K562 (cell line): ENCODE results near the gene MNDA. TPM values are rescaled to one million over a fixed set of nuclear protein-coding genes. Genes with fewer than 3 reads are reported as not detected.

Experiments used
- BMI1 ChIP-seq: fragments of 150-350 bp; IDR thresholded peaks from 2 replicates; pipeline ENCODE4 v1.6.1; 2014; ENCODE audit warnings: low read length
- CHD2 ChIP-seq: IDR thresholded peaks from 2 replicates; pipeline ENCODE4 v1.6.1; 2011; ENCODE audit warnings: low read depth, low read length
- HDAC2 ChIP-seq: fragments of 450-650 bp; IDR thresholded peaks from 2 replicates; pipeline ENCODE4 v1.6.1; 2016; ENCODE audit warnings: mild to moderate bottlenecking
- KDM2B ChIP-seq: fragments of 250-450 bp; sonication (Bioruptor Pico); IDR thresholded peaks from 2 replicates; pipeline ENCODE4 v1.8.0; 2021; ENCODE audit warnings: mild to moderate bottlenecking, moderate library complexity
- MITF ChIP-seq: IDR thresholded peaks from 2 replicates; pipeline ENCODE4 v1.6.1; 2014; ENCODE audit warnings: antibody characterized with exemption
- NR2C1 ChIP-seq, 2 experiments: fragments of 450-650 bp; IDR thresholded peaks; 2 replicates each; pipeline ENCODE4 v1.6.1; 2017; ENCODE audit warnings: mild to moderate bottlenecking in 2 of 2, antibody characterized with exemption in 1 of 2, inconsistent platforms in 1 of 2, missing compliant biosample characterization in 1 of 2, missing genetic modification characterization in 1 of 2
- PPARD ChIP-seq: fragments of 250-450 bp; sonication (Bioruptor Pico); IDR thresholded peaks from 2 replicates; pipeline ENCODE4 v1.8.0; 2022; ENCODE audit warnings: inconsistent platforms, mild to moderate bottlenecking, moderate library complexity
- PTRF ChIP-seq: fragments of 450-650 bp; IDR thresholded peaks from 2 replicates; pipeline ENCODE4 v1.6.1; 2016; ENCODE audit warnings: mild to moderate bottlenecking, missing genetic modification characterization, missing compliant biosample characterization
- SRSF1 ChIP-seq: fragments of 200-400 bp; formaldehyde crosslinking; IDR thresholded peaks from 2 replicates; pipeline ENCODE4 v1.6.1; 2017; ENCODE audit warnings: mild to moderate bottlenecking, low read depth, low read length, moderate library complexity
- SRSF3 ChIP-seq: fragments of 200-400 bp; formaldehyde crosslinking; IDR thresholded peaks from 2 replicates; pipeline ENCODE4 v1.6.1; 2016; ENCODE audit warnings: mild to moderate bottlenecking, low read length, moderate library complexity; ENCODE audit not compliant: insufficient read depth
- ZNF134 ChIP-seq: fragments of 250-450 bp; sonication (Bioruptor Pico); conservative IDR thresholded peaks from 2 replicates; pipeline ENCODE4 v1.4.0; 2020
- ZNF395 ChIP-seq: fragments of 200-800 bp; sonication (Bioruptor generic); IDR thresholded peaks from 2 replicates; pipeline ENCODE4 v1.6.1; 2017; ENCODE audit warnings: missing genetic modification characterization, missing compliant biosample characterization
- ZSCAN32 ChIP-seq: fragments of 450-650 bp; formaldehyde crosslinking; IDR thresholded peaks from 2 replicates; pipeline ENCODE4 v1.4.0; 2020; ENCODE audit warnings: mild to moderate bottlenecking, moderate library complexity
- polyA plus RNA-seq, 8 experiments: library from polyadenylated mRNA; depleted of rRNA in 4 of 8; stranded (reverse) in 5 of 8; unstranded in 3 of 8; fragments of >200 nt; fragmentation: Nextera tagmentation in 2 of 8; fragmentation: Illumina TruSeq in 1 of 8; extraction: Ambion mirVana in 2 of 8; extraction: Trizol in 1 of 8; gene quantifications; 2 replicates each; pipeline versions ENCODE4 v1.2.1 to v1.2.3, GENCODE V29; 2011 to 2014; ENCODE audit warnings: inconsistent platforms in 1 of 8, missing spikeins in 1 of 8
- total RNA-seq, 7 experiments: library from RNA; depleted of rRNA in 6 of 7; stranded (reverse); fragments of >200 nt in 6 of 7; fragmentation: Illumina TruSeq in 2 of 7; extraction: Trizol in 2 of 7; gene quantifications; 2 replicates each; pipeline versions ENCODE4 v1.2.1 to v1.2.3, GENCODE V29; 2011 to 2021; ENCODE audit warnings: low replicate concordance in 1 of 7
- TF ChIP-seq, protein P1 (sequence below), 2 experiments: fragments of 450-650 bp; IDR thresholded peaks; 2 replicates each; pipeline ENCODE4 v1.6.1; 2018; ENCODE audit warnings: mild to moderate bottlenecking in 2 of 2, low read depth in 1 of 2; ENCODE audit not compliant: partially characterized antibody in 2 of 2
- TF ChIP-seq, protein P2 (sequence below), 2 experiments: fragments of 450-650 bp; IDR thresholded peaks; 2 replicates each; pipeline ENCODE4 v1.6.1; 2016
- TF ChIP-seq, protein P3 (sequence below): fragments of 250-450 bp; sonication (Bioruptor Pico); IDR thresholded peaks from 2 replicates; pipeline ENCODE4 v1.4.0; 2020; ENCODE audit warnings: mild to moderate bottlenecking, moderate library complexity

The MNDA gene
- total and polyA plus RNA-seq, 9 of the 15 experiments (the other 6 are each of a cell fraction or from before 2014, with no cell fraction given): 0.08 to 0.14 (median 0.09) TPM; not detected in 6

- TF ChIP-seq, protein P1, sequence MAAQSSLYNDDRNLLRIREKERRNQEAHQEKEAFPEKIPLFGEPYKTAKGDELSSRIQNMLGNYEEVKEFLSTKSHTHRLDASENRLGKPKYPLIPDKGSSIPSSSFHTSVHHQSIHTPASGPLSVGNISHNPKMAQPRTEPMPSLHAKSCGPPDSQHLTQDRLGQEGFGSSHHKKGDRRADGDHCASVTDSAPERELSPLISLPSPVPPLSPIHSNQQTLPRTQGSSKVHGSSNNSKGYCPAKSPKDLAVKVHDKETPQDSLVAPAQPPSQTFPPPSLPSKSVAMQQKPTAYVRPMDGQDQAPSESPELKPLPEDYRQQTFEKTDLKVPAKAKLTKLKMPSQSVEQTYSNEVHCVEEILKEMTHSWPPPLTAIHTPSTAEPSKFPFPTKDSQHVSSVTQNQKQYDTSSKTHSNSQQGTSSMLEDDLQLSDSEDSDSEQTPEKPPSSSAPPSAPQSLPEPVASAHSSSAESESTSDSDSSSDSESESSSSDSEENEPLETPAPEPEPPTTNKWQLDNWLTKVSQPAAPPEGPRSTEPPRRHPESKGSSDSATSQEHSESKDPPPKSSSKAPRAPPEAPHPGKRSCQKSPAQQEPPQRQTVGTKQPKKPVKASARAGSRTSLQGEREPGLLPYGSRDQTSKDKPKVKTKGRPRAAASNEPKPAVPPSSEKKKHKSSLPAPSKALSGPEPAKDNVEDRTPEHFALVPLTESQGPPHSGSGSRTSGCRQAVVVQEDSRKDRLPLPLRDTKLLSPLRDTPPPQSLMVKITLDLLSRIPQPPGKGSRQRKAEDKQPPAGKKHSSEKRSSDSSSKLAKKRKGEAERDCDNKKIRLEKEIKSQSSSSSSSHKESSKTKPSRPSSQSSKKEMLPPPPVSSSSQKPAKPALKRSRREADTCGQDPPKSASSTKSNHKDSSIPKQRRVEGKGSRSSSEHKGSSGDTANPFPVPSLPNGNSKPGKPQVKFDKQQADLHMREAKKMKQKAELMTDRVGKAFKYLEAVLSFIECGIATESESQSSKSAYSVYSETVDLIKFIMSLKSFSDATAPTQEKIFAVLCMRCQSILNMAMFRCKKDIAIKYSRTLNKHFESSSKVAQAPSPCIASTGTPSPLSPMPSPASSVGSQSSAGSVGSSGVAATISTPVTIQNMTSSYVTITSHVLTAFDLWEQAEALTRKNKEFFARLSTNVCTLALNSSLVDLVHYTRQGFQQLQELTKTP (IDR thresholded peaks at IDR 0.05; ENCODE audit: low read depth in 1 of 2, partially characterized antibody in 2 of 2): peak in 1 of 2 experiments; percentile 83
- no peak for TF ChIP-seq ZNF134
- TF ChIP-seq, protein P2, sequence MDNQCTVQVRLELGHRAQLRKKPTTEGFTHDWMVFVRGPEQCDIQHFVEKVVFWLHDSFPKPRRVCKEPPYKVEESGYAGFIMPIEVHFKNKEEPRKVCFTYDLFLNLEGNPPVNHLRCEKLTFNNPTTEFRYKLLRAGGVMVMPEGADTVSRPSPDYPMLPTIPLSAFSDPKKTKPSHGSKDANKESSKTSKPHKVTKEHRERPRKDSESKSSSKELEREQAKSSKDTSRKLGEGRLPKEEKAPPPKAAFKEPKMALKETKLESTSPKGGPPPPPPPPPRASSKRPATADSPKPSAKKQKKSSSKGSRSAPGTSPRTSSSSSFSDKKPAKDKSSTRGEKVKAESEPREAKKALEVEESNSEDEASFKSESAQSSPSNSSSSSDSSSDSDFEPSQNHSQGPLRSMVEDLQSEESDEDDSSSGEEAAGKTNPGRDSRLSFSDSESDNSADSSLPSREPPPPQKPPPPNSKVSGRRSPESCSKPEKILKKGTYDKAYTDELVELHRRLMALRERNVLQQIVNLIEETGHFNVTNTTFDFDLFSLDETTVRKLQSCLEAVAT (IDR thresholded peaks at IDR 0.05): peak in 1 of 2 experiments; percentile 89; a peak in 2 of 4 replicates
- no peak for TF ChIP-seq ZNF395
- no peak for TF ChIP-seq ZSCAN32 (CRISPR knock-in tag)
- TF ChIP-seq SRSF1: no peak
- TF ChIP-seq MITF: no peak
- no peak for TF ChIP-seq BMI1
- TF ChIP-seq PPARD: no peak
- no peak for TF ChIP-seq SRSF3
- no peak for TF ChIP-seq PTRF (tag)
- TF ChIP-seq, protein P3, sequence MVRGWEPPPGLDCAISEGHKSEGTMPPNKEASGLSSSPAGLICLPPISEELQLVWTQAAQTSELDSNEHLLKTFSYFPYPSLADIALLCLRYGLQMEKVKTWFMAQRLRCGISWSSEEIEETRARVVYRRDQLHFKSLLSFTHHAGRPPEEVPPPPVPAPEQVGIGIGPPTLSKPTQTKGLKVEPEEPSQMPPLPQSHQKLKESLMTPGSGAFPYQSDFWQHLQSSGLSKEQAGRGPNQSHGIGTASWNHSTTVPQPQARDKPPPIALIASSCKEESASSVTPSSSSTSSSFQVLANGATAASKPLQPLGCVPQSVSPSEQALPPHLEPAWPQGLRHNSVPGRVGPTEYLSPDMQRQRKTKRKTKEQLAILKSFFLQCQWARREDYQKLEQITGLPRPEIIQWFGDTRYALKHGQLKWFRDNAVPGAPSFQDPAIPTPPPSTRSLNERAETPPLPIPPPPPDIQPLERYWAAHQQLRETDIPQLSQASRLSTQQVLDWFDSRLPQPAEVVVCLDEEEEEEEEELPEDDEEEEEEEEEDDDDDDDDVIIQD (CRISPR knock-in tag): no peak
- no peak for TF ChIP-seq CHD2
- TF ChIP-seq NR2C1 (IDR thresholded peaks at IDR 0.05): no peak; the same call in 1 of the 2 replicates
- TF ChIP-seq NR2C1 (tag; IDR thresholded peaks at IDR 0.05): no peak
- no peak for TF ChIP-seq KDM2B
- TF ChIP-seq HDAC2: peak; percentile 94; the same call in 1 of the 2 replicates
Measured at GRCh38 chr1:158819461-158820443, 11.4 kb upstream of the MNDA start (continued).
